Esophagus muscularis mucosa (tissue), 4 donors: ENCODE data around the gene ZCWPW1. TPM values are rescaled to one million over a fixed set of nuclear protein-coding genes. Genes with fewer than 3 reads are reported as not detected.

Experiments used
- DNase-seq: peaks from one replicate; pipeline ENCODE4 v3.0.0-alpha.2; 2017; ENCODE audit errors: extremely low spot score
- H3K27ac ChIP-seq, 4 donors: fragments of 200-600 bp; sonication (generic); replicated peaks in 1 of 4; 1 replicate in 3 of 4; 2 replicates in 1 of 4; pipeline ENCODE4 v1.5.1; 2016 to 2019; ENCODE audit warnings: mild to moderate bottlenecking in 1 of 4
- H3K27me3 ChIP-seq, 4 donors: fragments of 200-600 bp; sonication (generic); one replicate each; pipeline versions ENCODE4 v1.5.1 to v1.6.0; 2016 to 2019
- H3K36me3 ChIP-seq, 4 donors: fragments of 200-600 bp; sonication (generic); one replicate each; pipeline ENCODE4 v1.5.1; 2016 to 2019
- H3K4me1 ChIP-seq, 4 donors: fragments of 200-600 bp; sonication (generic); one replicate each; pipeline ENCODE4 v1.5.1; 2016 to 2019
- H3K4me3 ChIP-seq, 4 donors: fragments of 200-600 bp; sonication (generic); 1 replicate in 2 of 4; 2 replicates in 2 of 4; pipeline ENCODE4 v1.5.1; 2016 to 2019; ENCODE audit warnings: mild to moderate bottlenecking in 4 of 4, moderate library complexity in 1 of 4
- H3K9me3 ChIP-seq, 4 donors: fragments of 200-600 bp; sonication (generic); 1 replicate in 3 of 4; 2 replicates in 1 of 4; pipeline ENCODE4 v1.5.1; 2016 to 2019
- CTCF ChIP-seq, 3 experiments: fragments of 200-600 bp in 2 of 3; fragments of 450-650 bp in 1 of 3; sonication (generic) in 2 of 3; IDR thresholded peaks; one replicate each; pipeline ENCODE4 v1.5.1; 2017 to 2019; ENCODE audit warnings: antibody characterized with exemption in 3 of 3, mild to moderate bottlenecking in 2 of 3, moderate library complexity in 1 of 3
- EP300 ChIP-seq: sonication (generic); formaldehyde crosslinking; IDR thresholded peaks from one replicate; pipeline ENCODE4 v1.6.1; 2017; ENCODE audit warnings: antibody characterized with exemption
- POLR2A ChIP-seq: fragments of 450-650 bp; IDR thresholded peaks from one replicate; pipeline ENCODE4 v1.6.1; 2017; ENCODE audit warnings: antibody characterized with exemption, moderate library complexity, mild to moderate bottlenecking, low read depth
- POLR2AphosphoS5 ChIP-seq, 2 donors: sonication (generic); formaldehyde crosslinking; IDR thresholded peaks; one replicate each; pipeline ENCODE4 v1.6.1; 2017; ENCODE audit warnings: antibody characterized with exemption in 2 of 2
- WGBS: methylation state at CpG from one replicate; pipeline ENCODE4 v1.1.5; 2018; 5-methylcytosine and 5-hydroxymethylcytosine counted together
- intact Hi-C: fragments of 100-400 bp; cut with DNase I; formaldehyde crosslinking; loops from one replicate; pipeline ENCODE4 v1.15.1; 2023
- total RNA-seq, 4 donors: library from RNA; depleted of rRNA; stranded (reverse); fragments of >200 nt; gene quantifications; one replicate each; pipeline versions ENCODE4 v1.1.0 to v1.2.1, GENCODE V29; 2016

ZCWPW1 gene
- total RNA-seq, 4 donors from 2014 or later: 2.9 to 7.6 (median 5.8) TPM

GRCh38 chr7:100406767-100407166, 21.7 kb downstream of the ZCWPW1 start:
- no peak overlapping the region for H3K4me3 ChIP-seq
- DNase-seq: no peak
- H3K4me1 ChIP-seq: peaks cover 0 to 4% (median 0%) of the 10 kb centered on the region in 4 donors
- no peaks in the 10 kb centered on the region for H3K9me3 ChIP-seq
- H3K36me3 ChIP-seq: peaks cover 0 to 24% (median 0%) of the 10 kb centered on the region in 4 donors
- TF ChIP-seq CTCF (IDR thresholded peaks at IDR 0.05) (no peak), POLR2AphosphoS5 (IDR thresholded peaks at IDR 0.05) (no peak), EP300 (no peak), POLR2A (no peak)
- intact Hi-C loops: loop anchor here (5.0 kb wide), 1 partner anchor 49 kb away; the partner anchor contains the start of gene PILRB
- no peak overlapping the region for H3K27ac ChIP-seq
- no peaks in the 10 kb centered on the region for H3K27me3 ChIP-seq
- WGBS: 71% methylated on average over 6 of the region's 6 CpGs

DNA sequence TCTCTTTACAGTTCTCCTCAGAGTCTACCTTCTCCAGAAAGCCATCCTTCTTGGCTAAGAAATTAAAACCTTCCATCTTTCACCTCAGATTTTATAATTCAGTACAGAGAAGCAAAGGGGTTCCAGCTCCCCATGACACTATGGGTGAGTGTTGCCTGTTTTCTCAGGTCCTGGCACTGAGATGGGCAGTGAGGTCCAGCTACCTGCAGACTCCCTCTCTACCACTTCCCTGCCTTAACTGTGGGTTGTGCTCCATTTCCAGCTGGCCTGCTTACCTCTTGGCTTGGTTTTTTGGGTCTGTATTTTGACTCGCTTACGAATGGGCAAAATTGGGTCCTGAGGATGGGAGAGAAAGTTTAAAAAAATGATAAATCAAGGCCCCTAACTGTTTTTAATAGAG, 26.3 kb downstream of the ZCWPW1 start:
- DNase-seq: no peak
- H3K36me3 ChIP-seq: peaks cover 0 to 40% (median 0%) of the 10 kb centered on the region in 4 donors

GRCh38 chr7:100401811-100402210, 26.7 kb downstream of the ZCWPW1 start:
- Histone ChIP-seq H3K36me3 (peaks cover 0 to 40% (median 0%) of the 10 kb centered on the region in 4 donors), H3K9me3 (no peaks in the 10 kb centered on the region), H3K4me3 (no peak overlapping the region), H3K27me3 (peaks cover 0 to 7% (median 0%) of the 10 kb centered on the region in 4 donors), H3K4me1 (peaks cover 0 to 3% (median 0%) of the 10 kb centered on the region in 4 donors), H3K27ac (no peak overlapping the region)
- DNase-seq: no peak
- TF ChIP-seq POLR2AphosphoS5 (IDR thresholded peaks at IDR 0.05) (no peak), CTCF (IDR thresholded peaks at IDR 0.05) (no peak), EP300 (no peak), POLR2A (no peak)
- intact Hi-C loops: no loop called here
- 81% methylated on average over 5 of the region's 5 CpGs for WGBS

More for the DNA sequence above, 26.3 kb downstream of the ZCWPW1 start:
- Histone ChIP-seq H3K27me3 (peaks cover 0 to 6% (median 0%) of the 10 kb centered on the region in 4 donors), H3K9me3 (no peaks in the 10 kb centered on the region), H3K4me1 (peaks cover 0 to under 1% (median under 1%) of the 10 kb centered on the region in 4 donors), H3K27ac (no peak overlapping the region), H3K4me3 (no peak overlapping the region)
- intact Hi-C loops: no loop called here
- 98% methylated on average over 2 of the region's 2 CpGs for WGBS
- TF ChIP-seq CTCF (IDR thresholded peaks at IDR 0.05) (no peak), POLR2AphosphoS5 (IDR thresholded peaks at IDR 0.05) (no peak), EP300 (no peak), POLR2A (no peak)

DNA sequence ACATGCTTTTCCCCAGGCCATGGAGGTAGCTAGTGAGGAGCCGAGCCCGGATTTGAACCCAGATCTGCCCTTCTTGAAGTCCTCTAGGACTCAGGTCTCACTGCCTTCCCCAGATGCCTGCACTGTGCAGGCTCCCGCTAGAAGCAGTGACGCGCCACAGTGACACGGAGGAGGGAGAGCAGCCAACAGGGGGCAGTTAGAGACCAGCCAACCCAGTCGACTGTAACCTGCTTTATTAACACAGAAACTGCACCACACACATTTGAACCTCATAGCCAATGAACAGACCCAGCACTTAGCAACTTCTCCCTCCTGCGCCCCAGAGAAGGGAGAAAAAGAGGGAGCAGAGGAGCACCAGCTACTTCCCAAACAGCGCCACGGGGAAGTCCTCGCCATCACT, 27.8 kb downstream of the ZCWPW1 start:
- no peaks in the 10 kb centered on the region for H3K9me3 ChIP-seq
- intact Hi-C loops: no loop called here
- peaks cover 0 to 40% (median 0%) of the 10 kb centered on the region in 4 donors for H3K36me3 ChIP-seq
- H3K27ac ChIP-seq: no peak overlapping the region
- H3K4me1 ChIP-seq: peaks cover 0 to 3% (median 0%) of the 10 kb centered on the region in 4 donors
- peaks cover 0 to 7% (median 0%) of the 10 kb centered on the region in 4 donors for H3K27me3 ChIP-seq
- no peak overlapping the region for H3K4me3 ChIP-seq
- TF ChIP-seq EP300: no peak
- 88% methylated on average over 11 of the region's 11 CpGs for WGBS
- no peak for DNase-seq

- H3K4me1 ChIP-seq: peaks cover 0 to 3% (median 0%) of the 10 kb centered on the region in 4 donors
- peaks cover 0 to 7% (median 0%) of the 10 kb centered on the region in 4 donors for H3K27me3 ChIP-seq
- no peak for DNase-seq
- peaks cover 0 to 38% (median 0%) of the 10 kb centered on the region in 4 donors for H3K36me3 ChIP-seq
- H3K27ac ChIP-seq: no peak overlapping the region
- intact Hi-C loops: no loop called here
- no peak for TF ChIP-seq CTCF (IDR thresholded peaks at IDR 0.05)
- no peak overlapping the region for H3K4me3 ChIP-seq
- H3K9me3 ChIP-seq: no peaks in the 10 kb centered on the region
- WGBS: 96% methylated on average over 3 of the region's 3 CpGs
These were observed 28.5 kb downstream of the ZCWPW1 start for GRCh38 chr7:100400041-100400440.
